ENCODE data around the gene NRARP.

Gene NRARP

GRCh38 chr9:137275588-137276472 lies 26.2 kb downstream of the NRARP start:
- Histone ChIP-seq H3K9me3 (ENCODE audit: control insufficient read depth, low read length) (no peaks in the 10 kb centered on the region), H3K27ac (ENCODE audit: insufficient read depth, low read length, poor library complexity, severe bottlenecking) (no peak overlapping the region), H3K27me3 (replicated peaks; ENCODE audit: control insufficient read depth, insufficient read depth, low read length, poor library complexity, severe bottlenecking) (no peaks in the 10 kb centered on the region), H3K4me1 (ENCODE audit: control insufficient read depth, insufficient read depth, low read length, poor library complexity, severe bottlenecking) (peaks cover 24% of the 10 kb centered on the region), H3K36me3 (ENCODE audit: control insufficient read depth, insufficient read depth, low read length) (peaks cover 21% of the 10 kb centered on the region), H3K4me3 (ENCODE audit: insufficient read depth, low read depth, low read length, poor library complexity, severe bottlenecking) (no peak overlapping the region)
- no peak for DNase-seq

- Histone ChIP-seq H3K9me3 (ENCODE audit: control insufficient read depth, low read length) (no peaks in the 10 kb centered on the region), H3K36me3 (ENCODE audit: control insufficient read depth, insufficient read depth, low read length) (peaks cover 21% of the 10 kb centered on the region), H3K4me1 (ENCODE audit: control insufficient read depth, insufficient read depth, low read length, poor library complexity, severe bottlenecking) (peaks cover 18% of the 10 kb centered on the region), H3K27me3 (replicated peaks; ENCODE audit: control insufficient read depth, insufficient read depth, low read length, poor library complexity, severe bottlenecking) (no peaks in the 10 kb centered on the region), H3K4me3 (ENCODE audit: insufficient read depth, low read depth, low read length, poor library complexity, severe bottlenecking) (no peak overlapping the region), H3K27ac (ENCODE audit: insufficient read depth, low read length, poor library complexity, severe bottlenecking) (no peak overlapping the region)
- no peak for DNase-seq
Observed at GRCh38 chr9:137275203-137275587, 26.9 kb downstream of the NRARP start.

- H3K36me3 ChIP-seq (ENCODE audit: control insufficient read depth, insufficient read depth, low read length) = peaks cover 28% of the 10 kb centered on the region
Observed at GRCh38 chr9:137273611-137274320, 28.3 kb downstream of the NRARP start.

GRCh38 chr9:137273095-137273490 lies 29.0 kb downstream of the NRARP start:
- Histone ChIP-seq H3K4me1 (ENCODE audit: control insufficient read depth, insufficient read depth, low read length, poor library complexity, severe bottlenecking) (peaks cover 16% of the 10 kb centered on the region), H3K4me3 (ENCODE audit: insufficient read depth, low read depth, low read length, poor library complexity, severe bottlenecking) (no peak overlapping the region), H3K27me3 (replicated peaks; ENCODE audit: control insufficient read depth, insufficient read depth, low read length, poor library complexity, severe bottlenecking) (no peaks in the 10 kb centered on the region), H3K9me3 (ENCODE audit: control insufficient read depth, low read length) (no peaks in the 10 kb centered on the region), H3K27ac (ENCODE audit: insufficient read depth, low read length, poor library complexity, severe bottlenecking) (no peak overlapping the region), H3K36me3 (ENCODE audit: control insufficient read depth, insufficient read depth, low read length) (peaks cover 28% of the 10 kb centered on the region)
- no peak for DNase-seq

More at GRCh38 chr9:137273611-137274320, 28.3 kb downstream of the NRARP start:
- H3K4me3 ChIP-seq (ENCODE audit: insufficient read depth, low read depth, low read length, poor library complexity, severe bottlenecking) = no peak overlapping the region
- H3K27me3 ChIP-seq (replicated peaks; ENCODE audit: control insufficient read depth, insufficient read depth, low read length, poor library complexity, severe bottlenecking) = no peaks in the 10 kb centered on the region
- no peak overlapping the region for H3K27ac ChIP-seq (ENCODE audit: insufficient read depth, low read length, poor library complexity, severe bottlenecking)
- no peak for DNase-seq
- peaks cover 18% of the 10 kb centered on the region for H3K4me1 ChIP-seq (ENCODE audit: control insufficient read depth, insufficient read depth, low read length, poor library complexity, severe bottlenecking)
- H3K9me3 ChIP-seq (ENCODE audit: control insufficient read depth, low read length) = no peaks in the 10 kb centered on the region

GRCh38 chr9:137272241-137273094 lies 29.6 kb downstream of the NRARP start:
- no peaks in the 10 kb centered on the region for H3K27me3 ChIP-seq (replicated peaks; ENCODE audit: control insufficient read depth, insufficient read depth, low read length, poor library complexity, severe bottlenecking)
- no peak for DNase-seq
- no peak overlapping the region for H3K4me3 ChIP-seq (ENCODE audit: insufficient read depth, low read depth, low read length, poor library complexity, severe bottlenecking)
- H3K4me1 ChIP-seq (ENCODE audit: control insufficient read depth, insufficient read depth, low read length, poor library complexity, severe bottlenecking) = peaks cover 9% of the 10 kb centered on the region
- H3K9me3 ChIP-seq (ENCODE audit: control insufficient read depth, low read length) = no peaks in the 10 kb centered on the region
- peaks cover 31% of the 10 kb centered on the region for H3K36me3 ChIP-seq (ENCODE audit: control insufficient read depth, insufficient read depth, low read length)
- no peak overlapping the region for H3K27ac ChIP-seq (ENCODE audit: insufficient read depth, low read length, poor library complexity, severe bottlenecking)

GRCh38 chr9:137271696-137272076 lies 30.4 kb downstream of the NRARP start:
- H3K36me3 ChIP-seq (ENCODE audit: control insufficient read depth, insufficient read depth, low read length) = peaks cover 37% of the 10 kb centered on the region
- H3K27me3 ChIP-seq (replicated peaks; ENCODE audit: control insufficient read depth, insufficient read depth, low read length, poor library complexity, severe bottlenecking) = no peaks in the 10 kb centered on the region
- no peak overlapping the region for H3K27ac ChIP-seq (ENCODE audit: insufficient read depth, low read length, poor library complexity, severe bottlenecking)
- H3K4me3 ChIP-seq (ENCODE audit: insufficient read depth, low read depth, low read length, poor library complexity, severe bottlenecking) = no peak overlapping the region
- peaks cover 5% of the 10 kb centered on the region for H3K4me1 ChIP-seq (ENCODE audit: control insufficient read depth, insufficient read depth, low read length, poor library complexity, severe bottlenecking)
- no peaks in the 10 kb centered on the region for H3K9me3 ChIP-seq (ENCODE audit: control insufficient read depth, low read length)
- DNase-seq = no peak

GRCh38 chr9:137270929-137271695 lies 31.0 kb downstream of the NRARP start:
- Histone ChIP-seq H3K9me3 (ENCODE audit: control insufficient read depth, low read length) (no peaks in the 10 kb centered on the region), H3K36me3 (ENCODE audit: control insufficient read depth, insufficient read depth, low read length) (peaks cover 43% of the 10 kb centered on the region), H3K27ac (ENCODE audit: insufficient read depth, low read length, poor library complexity, severe bottlenecking) (no peak overlapping the region), H3K4me1 (ENCODE audit: control insufficient read depth, insufficient read depth, low read length, poor library complexity, severe bottlenecking) (peaks cover 5% of the 10 kb centered on the region), H3K4me3 (ENCODE audit: insufficient read depth, low read depth, low read length, poor library complexity, severe bottlenecking) (no peak overlapping the region), H3K27me3 (replicated peaks; ENCODE audit: control insufficient read depth, insufficient read depth, low read length, poor library complexity, severe bottlenecking) (no peaks in the 10 kb centered on the region)
- no peak for DNase-seq

GRCh38 chr9:137269231-137269772 lies 32.8 kb downstream of the NRARP start:
- DNase-seq = no peak
- H3K27ac ChIP-seq (ENCODE audit: insufficient read depth, low read length, poor library complexity, severe bottlenecking) = no peak overlapping the region
- H3K4me3 ChIP-seq (ENCODE audit: insufficient read depth, low read depth, low read length, poor library complexity, severe bottlenecking) = no peak overlapping the region
- H3K4me1 ChIP-seq (ENCODE audit: control insufficient read depth, insufficient read depth, low read length, poor library complexity, severe bottlenecking) = peaks cover 5% of the 10 kb centered on the region
- H3K9me3 ChIP-seq (ENCODE audit: control insufficient read depth, low read length) = no peaks in the 10 kb centered on the region
- H3K36me3 ChIP-seq (ENCODE audit: control insufficient read depth, insufficient read depth, low read length) = peaks cover 55% of the 10 kb centered on the region
- H3K27me3 ChIP-seq (replicated peaks; ENCODE audit: control insufficient read depth, insufficient read depth, low read length, poor library complexity, severe bottlenecking) = no peaks in the 10 kb centered on the region

- no peak overlapping the region for H3K4me3 ChIP-seq (ENCODE audit: insufficient read depth, low read depth, low read length, poor library complexity, severe bottlenecking)
- DNase-seq = no peak
- H3K4me1 ChIP-seq (ENCODE audit: control insufficient read depth, insufficient read depth, low read length, poor library complexity, severe bottlenecking) = peaks cover 5% of the 10 kb centered on the region
- no peak overlapping the region for H3K27ac ChIP-seq (ENCODE audit: insufficient read depth, low read length, poor library complexity, severe bottlenecking)
- H3K36me3 ChIP-seq (ENCODE audit: control insufficient read depth, insufficient read depth, low read length) = peaks cover 62% of the 10 kb centered on the region
- H3K9me3 ChIP-seq (ENCODE audit: control insufficient read depth, low read length) = no peaks in the 10 kb centered on the region
- no peaks in the 10 kb centered on the region for H3K27me3 ChIP-seq (replicated peaks; ENCODE audit: control insufficient read depth, insufficient read depth, low read length, poor library complexity, severe bottlenecking)
Observed at GRCh38 chr9:137268538-137269201, 33.4 kb downstream of the NRARP start.
